Esophagus muscularis mucosa (tissue), 4 donors: ENCODE data around the gene RPP25L.

ENCODE experiments used
- CTCF ChIP-seq, 3 experiments: fragments of 200-600 bp in 2 of 3; fragments of 450-650 bp in 1 of 3; sonication (generic) in 2 of 3; IDR thresholded peaks; one replicate each; pipeline ENCODE4 v1.5.1; 2017 to 2019; ENCODE audit warnings: antibody characterized with exemption in 3 of 3, mild to moderate bottlenecking in 2 of 3, moderate library complexity in 1 of 3
- EP300 ChIP-seq: sonication (generic); formaldehyde crosslinking; IDR thresholded peaks from one replicate; pipeline ENCODE4 v1.6.1; 2017; ENCODE audit warnings: antibody characterized with exemption
- POLR2A ChIP-seq: fragments of 450-650 bp; IDR thresholded peaks from one replicate; pipeline ENCODE4 v1.6.1; 2017; ENCODE audit warnings: antibody characterized with exemption, moderate library complexity, mild to moderate bottlenecking, low read depth

DNA sequence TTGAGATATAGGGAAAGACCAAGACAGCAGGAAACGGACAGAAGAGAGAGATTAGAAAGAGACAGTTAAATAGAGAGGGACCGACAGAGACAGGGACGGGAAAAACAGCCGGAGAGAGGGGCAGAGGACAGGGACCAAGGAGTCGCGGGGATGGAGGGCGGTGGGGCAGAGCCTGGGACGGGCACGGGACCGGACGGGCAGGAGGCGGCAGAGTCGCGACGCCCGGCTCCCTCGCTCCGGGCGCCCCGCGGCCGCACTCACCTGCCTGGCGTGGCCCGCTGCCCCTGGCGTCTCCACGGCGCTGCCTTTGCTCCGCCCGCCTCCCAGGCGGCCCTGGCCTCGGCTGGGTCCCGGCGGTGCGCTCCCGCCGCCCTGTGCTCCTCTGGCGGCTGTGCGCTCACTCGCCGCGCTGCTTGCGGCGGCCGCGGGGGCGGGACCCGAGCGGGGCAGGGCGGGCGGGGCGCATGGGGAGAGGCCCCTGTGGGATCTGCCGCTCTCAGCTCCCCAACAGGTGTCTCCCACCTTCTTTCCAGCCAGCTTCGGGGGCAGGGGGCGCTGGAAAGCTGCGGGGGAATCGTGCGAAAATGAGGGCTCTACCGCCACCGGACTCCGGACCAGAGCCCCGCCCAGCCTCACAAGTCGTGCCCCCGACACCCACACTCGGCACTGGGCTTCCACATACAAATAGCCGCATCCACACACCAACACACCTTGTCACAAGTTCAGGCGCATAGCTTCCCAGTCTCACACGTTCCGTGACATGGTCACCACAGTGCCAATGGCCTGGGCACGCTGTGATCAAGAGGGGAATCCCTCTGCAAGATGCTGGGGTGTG is 17.0 kb upstream of the RPP25L start, which contains the start of gene ARID3C:
- TF ChIP-seq CTCF (IDR thresholded peaks at IDR 0.05) = no peak
- TF ChIP-seq POLR2A = no peak
- TF ChIP-seq EP300 = no peak
